ENCODE results near the gene AMMECR1L.
"Not testable (repeated sequence)": the region's sequence is repeated elsewhere in the genome, so short reads cannot be mapped to it uniquely, and the experiment has no call there.

AMMECR1L gene

DNA sequence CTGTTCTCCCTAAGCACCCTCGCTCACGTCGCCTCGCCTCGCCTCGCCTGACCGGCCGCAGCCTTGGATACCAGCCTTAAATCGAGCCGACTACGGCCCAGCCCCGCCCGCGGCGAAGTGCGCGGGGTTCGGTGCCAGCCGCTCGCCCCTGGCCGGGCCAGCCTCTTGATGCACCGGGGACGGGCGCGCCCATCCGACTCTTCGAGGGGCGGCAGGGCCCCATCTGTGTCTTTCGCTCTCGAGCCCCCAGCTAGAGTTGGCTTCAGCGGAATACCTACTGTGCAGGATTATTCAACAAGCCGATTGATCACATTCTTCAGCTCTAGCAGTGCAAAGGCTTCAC is 808 bp upstream of the AMMECR1L start:
- DNase-seq = not testable (repeated sequence)

DNA sequence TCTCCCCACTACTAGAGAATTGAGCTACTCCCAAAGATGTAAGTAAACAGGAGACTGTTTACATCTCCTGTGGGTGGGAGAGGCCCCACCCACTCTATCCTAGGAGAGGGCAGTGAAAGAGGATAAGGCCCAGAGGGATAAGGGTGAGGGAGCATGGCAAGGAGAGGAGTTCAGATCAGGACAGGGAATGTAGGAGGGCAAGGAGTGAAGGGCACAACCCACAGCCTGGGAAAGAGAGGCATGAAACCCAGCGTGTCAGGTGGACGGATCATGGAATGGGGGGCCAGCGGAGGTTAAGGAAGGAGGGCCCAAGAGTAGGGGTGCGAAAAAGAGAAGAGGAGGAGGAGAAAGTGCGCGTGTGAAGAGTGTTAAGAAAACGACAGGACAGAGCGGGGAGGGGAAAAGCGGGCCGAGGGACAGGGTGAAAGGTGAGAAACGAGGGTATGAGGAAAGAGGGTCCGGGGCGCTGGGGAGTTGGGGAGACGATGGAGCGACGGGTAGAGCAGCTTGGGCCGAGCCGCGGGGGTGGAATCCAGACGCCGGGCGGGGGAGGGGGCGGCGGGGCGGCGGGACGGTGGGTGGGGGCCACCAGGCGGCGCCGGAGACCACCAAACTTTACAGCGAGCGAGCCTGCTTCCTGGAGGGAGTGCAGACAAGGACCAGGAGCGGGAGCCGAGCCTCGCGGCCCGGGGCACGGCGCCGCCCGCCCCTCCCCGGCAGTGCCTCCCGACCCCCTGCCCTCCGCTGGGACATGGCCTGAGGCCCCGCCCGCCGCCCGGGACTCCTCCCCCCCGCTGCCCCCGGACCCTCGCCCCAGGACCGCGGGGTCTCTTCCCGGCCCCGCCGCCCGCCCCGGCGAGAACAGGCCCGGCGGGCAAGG is 655 bp downstream of the AMMECR1L start:
- DNase-seq = peak; percentile 56

DNA sequence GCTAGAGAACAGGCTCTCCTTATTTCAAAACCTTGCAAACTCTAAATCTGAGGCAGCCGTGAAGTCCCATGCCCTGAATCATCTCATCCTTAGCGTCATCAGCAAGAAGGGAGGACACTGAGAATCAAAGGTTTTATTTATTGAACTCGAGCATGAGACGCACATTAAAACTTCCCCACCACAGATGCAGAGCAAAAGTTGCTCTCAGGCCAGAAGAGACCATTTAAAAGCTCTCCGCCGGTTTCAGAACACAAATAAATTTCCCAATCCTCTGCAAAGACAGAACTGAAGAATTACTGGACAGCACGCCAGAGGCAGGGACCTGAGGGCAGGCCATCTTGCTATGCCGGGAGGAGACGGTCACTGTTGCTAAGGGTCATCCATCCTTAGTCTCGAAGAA is 1.3 kb downstream of the AMMECR1L start:
- no peak for DNase-seq

DNA sequence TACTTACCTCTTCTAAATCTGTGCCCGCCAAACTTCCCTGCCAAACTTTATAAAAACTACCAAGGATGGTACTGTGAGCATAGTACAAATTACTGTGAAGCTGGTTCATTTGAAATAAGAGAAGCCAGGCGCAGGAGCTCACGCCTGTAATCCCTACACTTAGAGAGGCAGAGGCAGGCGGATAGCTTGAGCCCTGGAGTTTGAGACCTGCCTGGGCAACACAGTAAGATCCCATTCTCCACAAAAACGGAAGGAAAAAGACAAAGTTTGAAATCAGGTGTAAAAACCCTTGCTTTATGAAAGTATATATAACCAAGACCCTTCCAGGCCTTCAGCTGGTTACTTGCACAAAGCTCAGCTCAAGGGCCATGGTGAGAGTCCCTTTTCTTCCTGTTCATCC is 5.9 kb downstream of the AMMECR1L start:
- DNase-seq = no peak

- DNase-seq = no peak
These were observed 8.1 kb downstream of the AMMECR1L start for GRCh38 chr2:127877626-127878025.

DNA sequence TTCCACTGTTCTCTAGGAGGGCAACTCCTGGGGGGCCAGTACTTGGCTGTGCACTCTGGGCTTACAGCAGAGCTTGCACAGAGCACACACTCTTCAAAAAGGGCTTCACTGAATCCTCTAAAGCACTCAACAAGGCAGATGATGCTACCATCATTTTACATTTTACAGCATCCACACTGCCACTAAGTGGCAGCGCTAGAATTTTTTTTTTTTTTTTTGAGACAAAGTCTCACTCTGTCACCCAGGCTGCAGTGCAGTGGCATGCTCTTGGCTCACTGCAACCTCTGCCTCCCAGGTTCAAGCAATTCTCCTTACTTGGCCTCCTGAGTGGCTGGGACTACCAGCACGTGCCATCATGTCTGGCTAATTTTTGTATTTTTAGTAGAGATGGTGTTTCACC is 8.6 kb downstream of the AMMECR1L start:
- DNase-seq = no peak

GRCh38 chr2:127874378-127875269 is 11.1 kb downstream of the AMMECR1L start:
- DNase-seq = no peak

DNA sequence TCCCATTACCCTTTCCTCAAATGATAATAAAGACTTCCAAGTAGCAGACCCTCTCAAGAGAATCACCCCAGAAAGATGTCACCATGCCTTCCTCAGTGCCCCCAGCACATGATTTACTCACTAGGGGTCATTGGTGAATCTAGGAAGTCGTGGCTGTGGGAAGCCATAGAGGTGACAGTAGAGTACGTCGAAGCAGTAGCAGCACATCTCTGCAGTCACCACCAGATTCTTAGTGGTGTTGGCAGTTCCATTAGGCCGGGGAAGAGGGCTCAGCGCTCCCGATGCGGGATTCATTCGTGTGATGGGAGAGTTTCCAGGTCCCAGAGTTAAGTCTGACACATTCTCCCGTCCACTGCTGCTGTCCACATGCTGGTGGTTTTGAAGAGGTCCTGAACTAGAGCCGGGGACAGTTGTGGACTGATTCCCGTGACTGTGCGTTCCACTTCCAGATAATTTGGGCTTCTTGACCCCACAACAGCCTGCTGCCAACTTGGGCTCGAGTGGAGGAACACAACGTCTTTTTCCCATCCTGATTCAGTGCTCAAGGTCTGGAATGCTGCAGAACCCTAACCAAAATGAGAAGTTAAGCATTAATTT is 12.0 kb downstream of the AMMECR1L start:
- DNase-seq = no peak

- no peak for DNase-seq
These were observed 13.4 kb downstream of the AMMECR1L start for GRCh38 chr2:127872354-127872753.

- no peak for DNase-seq
These were observed 19.8 kb downstream of the AMMECR1L start for GRCh38 chr2:127865926-127866325.

DNA sequence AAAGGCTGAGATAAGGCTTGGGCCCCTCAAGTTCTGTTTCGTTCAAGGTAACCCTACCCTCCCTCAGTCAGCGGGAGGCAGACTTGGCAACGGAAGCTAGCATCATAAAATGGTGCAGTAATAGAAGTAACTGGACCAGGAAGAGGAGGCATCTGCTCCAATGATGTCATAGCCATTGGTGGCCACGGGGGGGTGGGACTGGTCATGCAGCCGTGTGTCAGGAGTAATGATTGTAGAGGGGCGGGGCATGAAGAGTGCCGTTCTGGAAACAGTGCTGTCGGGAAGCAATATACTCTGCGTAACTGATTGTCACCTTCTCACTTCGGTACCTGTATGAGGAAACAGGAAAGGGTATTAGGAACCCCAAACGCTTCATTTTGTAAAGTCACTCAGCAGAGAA is 20.9 kb downstream of the AMMECR1L start:
- no peak for DNase-seq

DNA sequence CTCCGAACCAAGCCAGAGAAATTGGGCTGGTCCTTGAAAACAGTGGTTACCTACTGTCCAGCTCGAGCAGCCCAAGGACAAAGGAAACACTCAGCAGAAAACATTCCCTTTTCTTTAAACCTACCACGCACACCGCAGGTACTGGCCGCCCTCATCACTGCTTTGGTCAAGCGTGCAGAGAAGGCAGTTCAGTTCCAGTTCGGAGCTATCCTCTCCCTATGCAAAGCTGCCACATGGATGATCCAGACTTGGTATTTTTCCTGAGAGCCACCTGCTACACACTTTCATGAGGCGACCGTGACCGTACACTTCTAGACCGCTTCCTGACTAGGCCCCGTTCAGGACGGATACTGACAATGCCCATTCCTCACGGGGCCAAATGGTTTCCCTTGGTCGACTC is 23.5 kb downstream of the AMMECR1L start:
- no peak for DNase-seq

DNA sequence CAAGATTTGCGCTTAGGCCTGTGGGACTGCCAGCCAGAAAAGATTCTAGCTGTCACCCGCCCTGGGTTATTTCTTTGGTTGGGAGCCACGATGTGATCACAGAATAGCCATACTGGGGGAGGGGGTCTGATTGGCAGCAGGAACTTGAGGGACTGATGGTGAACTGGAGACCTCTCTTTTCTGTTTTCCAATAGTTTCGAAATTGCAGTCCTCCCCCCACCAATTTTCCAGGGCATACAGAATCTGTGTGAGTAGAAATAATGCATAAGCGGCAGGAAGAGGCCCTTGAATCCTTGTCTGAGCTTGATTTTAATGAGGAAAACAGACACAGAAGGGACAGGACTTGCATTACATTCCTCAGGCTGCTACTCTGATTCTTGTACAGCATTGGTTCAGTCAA is 25.6 kb downstream of the AMMECR1L start:
- no peak for DNase-seq

- peak; percentile 75 for DNase-seq
These were observed 26.1 kb downstream of the AMMECR1L start for GRCh38 chr2:127859712-127860085.

DNA sequence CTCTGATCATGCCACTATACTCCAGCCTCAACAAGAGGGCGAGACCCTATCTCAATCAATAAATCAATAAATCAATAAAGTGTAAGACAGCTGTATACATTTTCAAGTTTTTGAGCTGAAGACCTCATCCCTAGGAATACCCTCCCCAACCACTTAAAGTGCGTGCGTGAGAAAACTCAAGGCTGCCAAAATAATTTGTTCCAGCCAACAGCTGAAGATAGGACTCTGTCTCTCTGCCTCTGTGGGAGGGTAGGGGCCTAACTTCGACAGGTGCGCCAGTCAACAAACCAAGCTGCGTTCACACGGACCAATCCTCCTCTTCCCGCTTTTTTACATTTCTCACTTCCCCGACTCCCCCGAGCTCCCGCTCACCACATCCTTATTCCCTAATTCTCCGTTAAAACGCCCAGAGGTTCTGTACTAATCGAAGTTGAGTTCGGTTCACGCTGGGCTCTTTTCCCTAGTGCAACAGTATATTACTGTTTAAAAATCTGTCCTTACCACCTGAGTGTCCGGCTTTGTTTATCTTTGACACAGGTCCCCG is 28.4 kb downstream of the AMMECR1L start:
- DNase-seq = no peak

DNA sequence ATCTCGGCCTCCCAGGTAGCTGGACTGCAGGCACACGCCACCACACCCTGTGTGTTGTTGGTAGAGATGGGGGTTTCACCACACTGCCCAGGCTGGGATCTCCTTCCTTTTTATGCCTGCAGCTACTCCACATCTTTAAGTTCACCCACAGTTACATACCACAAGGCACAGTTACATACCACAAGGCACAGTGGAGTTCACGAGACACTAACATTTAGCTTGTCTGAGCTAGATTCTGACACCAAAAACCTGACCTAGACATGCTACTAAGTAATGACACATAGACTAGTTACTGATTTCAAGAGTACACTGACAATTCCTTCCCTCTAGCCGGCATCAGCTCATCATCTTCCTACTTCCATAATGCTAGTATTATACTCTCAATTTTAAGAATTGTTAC is 32.1 kb downstream of the AMMECR1L start:
- DNase-seq = no peak

DNA sequence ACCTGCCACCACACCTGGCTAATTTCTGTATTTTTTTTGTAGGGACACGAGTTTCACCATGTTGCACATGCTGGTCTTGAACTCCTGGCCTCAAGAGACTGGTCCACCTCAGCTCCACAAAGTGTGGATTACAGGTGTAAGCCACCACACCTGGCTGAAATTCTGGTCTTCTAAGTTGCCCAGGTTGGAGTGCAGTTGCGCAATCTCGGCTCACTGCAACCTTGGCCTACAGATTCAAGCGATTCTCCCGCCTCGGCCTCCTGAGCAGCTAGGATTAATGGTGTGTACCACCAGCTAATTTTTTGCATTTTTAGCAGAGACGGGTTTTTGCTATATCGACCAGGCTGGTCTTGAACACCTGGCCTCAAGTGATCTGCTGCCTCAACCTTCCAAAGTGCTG is 33.4 kb downstream of the AMMECR1L start:
- no peak for DNase-seq

DNA sequence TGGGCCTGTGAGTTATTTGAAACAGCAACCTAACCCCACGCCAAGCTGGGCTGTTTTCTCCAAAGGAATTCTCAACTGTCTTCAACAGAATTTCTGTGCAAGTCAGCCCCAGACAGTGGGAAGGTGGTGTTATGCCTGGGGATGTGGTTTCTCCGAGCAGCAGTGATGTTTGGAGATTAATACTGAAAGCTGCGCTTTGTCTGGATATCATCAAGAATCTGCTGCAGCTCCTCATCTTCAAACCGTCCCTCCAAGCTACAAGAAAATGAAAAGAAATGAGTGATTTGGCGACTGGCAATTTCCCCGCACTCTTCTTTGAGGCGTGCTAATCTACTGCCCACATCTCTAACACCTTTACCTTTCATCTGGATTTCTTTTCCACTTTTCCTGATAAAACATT is 37.8 kb downstream of the AMMECR1L start:
- DNase-seq = no peak

DNA sequence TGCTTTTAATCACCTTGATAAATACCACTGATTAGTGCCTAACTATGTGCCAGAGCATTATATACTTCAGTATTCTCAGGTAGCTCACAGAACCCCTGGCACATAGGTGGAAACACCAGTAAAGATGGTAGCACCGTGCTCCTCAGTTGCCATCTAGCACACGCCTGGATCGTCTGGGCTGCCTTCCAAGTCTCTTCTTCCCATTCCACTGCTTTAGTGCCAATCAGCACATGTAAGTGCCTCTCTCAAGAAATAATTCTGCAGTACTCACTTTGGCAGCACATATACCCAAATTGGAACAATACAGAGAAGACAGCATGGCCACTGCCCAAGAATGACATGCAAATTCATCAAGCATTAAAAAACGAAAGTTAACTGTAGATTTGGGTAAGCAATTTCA is 40.8 kb downstream of the AMMECR1L start:
- no peak for DNase-seq

DNA sequence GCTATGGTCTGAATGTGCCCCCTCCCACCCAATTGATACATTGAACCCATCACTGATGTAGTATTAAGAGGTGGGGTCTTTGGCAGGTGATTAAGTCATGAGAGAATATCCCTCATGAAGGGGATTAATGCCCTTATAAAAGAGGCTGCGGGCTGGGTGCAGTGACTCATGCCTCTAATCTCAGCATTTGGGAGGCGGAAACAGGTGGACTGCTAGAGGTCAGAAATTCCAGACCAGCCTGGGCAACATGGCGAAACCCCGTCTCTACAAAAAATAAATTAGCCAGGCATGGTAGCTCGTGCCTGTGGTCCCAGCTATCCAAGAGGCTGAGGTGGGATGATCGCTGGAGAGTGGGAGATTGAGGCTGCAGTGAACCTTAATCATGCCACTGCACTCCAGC is 42.1 kb downstream of the AMMECR1L start:
- DNase-seq = no peak

- DNase-seq = no peak
These were observed 44.1 kb downstream of the AMMECR1L start for GRCh38 chr2:127841466-127842178.

- DNase-seq = no peak
These were observed 44.9 kb downstream of the AMMECR1L start for GRCh38 chr2:127840893-127841292.

DNA sequence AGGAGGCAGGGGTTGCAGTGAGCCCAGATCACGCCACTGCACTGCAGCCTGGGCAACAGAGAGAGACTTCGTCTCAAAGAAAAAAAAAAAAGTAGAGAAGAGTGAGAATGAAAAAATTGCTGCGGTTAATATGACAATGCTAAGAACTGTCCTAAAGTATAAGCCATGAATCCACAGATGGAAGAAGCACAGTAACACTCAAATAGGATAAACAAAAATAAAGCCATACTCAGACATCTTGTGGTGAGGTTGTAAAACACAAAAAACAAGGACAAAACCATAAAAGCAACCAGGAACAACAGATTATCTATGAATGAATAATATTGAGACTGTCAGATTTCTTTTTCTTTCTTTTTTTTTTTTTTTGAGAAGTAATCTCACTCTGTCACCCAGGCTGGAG is 50.8 kb downstream of the AMMECR1L start:
- no peak for DNase-seq
